Heart left ventricle (tissue), 13 donors: ENCODE data around the gene AGRN.

Experiments used
- CTCF ChIP-seq, 12 donors: fragments of 200-600 bp; sonication (generic) in 4 of 12; IDR thresholded peaks; one replicate each; pipeline versions ENCODE4 v1.5.0 to v1.8.0; 2018 to 2022; ENCODE audit warnings: antibody characterized with exemption in 12 of 12, mild to moderate bottlenecking in 5 of 12
- POLR2A ChIP-seq, 2 donors: fragments of 450-650 bp; IDR thresholded peaks; one replicate each; pipeline ENCODE4 v1.6.1; 2017; ENCODE audit warnings: antibody characterized with exemption in 2 of 2, mild to moderate bottlenecking in 2 of 2, moderate library complexity in 2 of 2
- donor health status: ischemic (EF 13 %, LVEDD 7.1; RV severe dilation, severe dysfunction).
- donor health status: DM: no; HTN: yes; CAD: no.
- donor health status: DM: no; HTN: no; CAD: no.
- donor health status: ischemic (EF 25% LVEDD 6.9; RV normal size, moderate dysfunction).
- donor health status: ischemic (EF 25% LVEDD 5.7; RV mildly dilated, moderate dysfunction).
- donor health status: ischemic (EF 35%, LVEDD 5.7; RV mildly dilated, moderate dysfunction).
- donor health status: nonischemic (EF 11% LVEDD 7.7; RV severe dilation, severe dysfunction).
- donor health status: DM: yes; HTN: yes; CAD: no.
- donor health status: PGD.
- donor health status: ischemic (EF 29% LVEDD 5.4; RV normal size, mild dysfunction).
- donor health status: nonischemic (EF 23%, LVEDD 6.1; RV moderate dilation, normal function).

- TF ChIP-seq CTCF (IDR thresholded peaks at IDR 0.05) (no peak), POLR2A (IDR thresholded peaks at IDR 0.05) (no peak)
Measured at GRCh38 chr1:974293-974640, 45.7 kb upstream of the AGRN start.
